Measurements from ENCODE around the gene KIF21A.

The KIF21A gene

GRCh38 chr12:39267886-39268285, 175.0 kb downstream of the KIF21A start:
- no peak for DNase-seq

- DNase-seq: no peak
Measured at GRCh38 chr12:39252628-39253027, 190.3 kb downstream of the KIF21A start.
